ENCODE data around the gene GPX6. TPM values are rescaled to one million over a fixed set of nuclear protein-coding genes. Genes with fewer than 3 reads are reported as not detected.

The GPX6 gene
- total RNA-seq, 4 donors from 2014 or later = not detected

- no peak overlapping the region for H3K27ac ChIP-seq
- whole genome bisulfite sequencing, 2 donors (ENCODE audit: low coverage in 1 of 2) = 55 to 69% methylated on average over 1 of the region's 1 CpG
- TF ChIP-seq POLR2AphosphoS5 (IDR thresholded peaks at IDR 0.05) (no peak), POLR2A (IDR thresholded peaks at IDR 0.05) (no peak), CTCF (IDR thresholded peaks at IDR 0.05) (no peak), EP300 (IDR thresholded peaks at IDR 0.05; ENCODE audit: low read depth) (no peak)
- no peaks in the 10 kb centered on the region for H3K4me1 ChIP-seq
- in situ Hi-C loops (cut with MboI; ENCODE audit: low pct_ligation_motif_present in 1 of 4, low pct_unique_long_range_greater_than_20kb in 1 of 4, low sequenced_read_pairs in 3 of 4) (no loop called here), intact Hi-C loops (cut with DNase I; ENCODE audit: low total_unique reads) (no loop called here)
- no peaks in the 10 kb centered on the region for H3K36me3 ChIP-seq
- peaks cover 57% of the 10 kb centered on the region for H3K27me3 ChIP-seq
- no peaks in the 10 kb centered on the region for H3K9me3 ChIP-seq
- H3K4me3 ChIP-seq = no peak overlapping the region
- no peak for DNase-seq
Observed at GRCh38 chr6:28458568-28458967, 57.0 kb downstream of the GPX6 start.

Other genes starting within 250 kb of the GPX6 start
- gene ZSCAN26, start 248.7 kb downstream of the GPX6 start, total RNA-seq = 10 to 100 TPM; 13.9 to 19.4 (median 17.6) TPM
- 1 to 10 TPM in 3 of 4 donors, under 1 TPM in 1; 0.75 to 3.2 (median 2.3) TPM for gene PGBD1, start 234.2 kb downstream of the GPX6 start, total RNA-seq
- 10 to 100 TPM in 3 of 4 donors, 1 to 10 TPM in 1; 9.0 to 28.3 (median 17.0) TPM for gene ZSCAN31, start 179.6 kb downstream of the GPX6 start, total RNA-seq
- 1 to 10 TPM; 1.4 to 5.2 (median 4.3) TPM for gene ZKSCAN3, start 165.8 kb downstream of the GPX6 start, total RNA-seq
- gene ZSCAN12, start 116.0 kb downstream of the GPX6 start, total RNA-seq = 1 to 10 TPM; 1.2 to 6.2 (median 3.5) TPM
- 10 to 100 TPM in 1 of 4 donors, 1 to 10 TPM in 1, under 1 TPM in 1, not detected in 1; 0.55 to 17.1 (median 2.5) TPM for gene ZSCAN23, start 72.3 kb downstream of the GPX6 start, total RNA-seq
- gene GPX5, start 10.1 kb upstream of the GPX6 start, total RNA-seq = not detected